ENCODE measurements around the gene CWF19L2. TPM values are rescaled to one million over a fixed set of nuclear protein-coding genes. Genes with fewer than 3 reads are reported as not detected.

The CWF19L2 gene
- polyA plus RNA-seq, 1 of the 3 experiments (the other 2 are of a cell fraction), result 0.74 TPM

DNA sequence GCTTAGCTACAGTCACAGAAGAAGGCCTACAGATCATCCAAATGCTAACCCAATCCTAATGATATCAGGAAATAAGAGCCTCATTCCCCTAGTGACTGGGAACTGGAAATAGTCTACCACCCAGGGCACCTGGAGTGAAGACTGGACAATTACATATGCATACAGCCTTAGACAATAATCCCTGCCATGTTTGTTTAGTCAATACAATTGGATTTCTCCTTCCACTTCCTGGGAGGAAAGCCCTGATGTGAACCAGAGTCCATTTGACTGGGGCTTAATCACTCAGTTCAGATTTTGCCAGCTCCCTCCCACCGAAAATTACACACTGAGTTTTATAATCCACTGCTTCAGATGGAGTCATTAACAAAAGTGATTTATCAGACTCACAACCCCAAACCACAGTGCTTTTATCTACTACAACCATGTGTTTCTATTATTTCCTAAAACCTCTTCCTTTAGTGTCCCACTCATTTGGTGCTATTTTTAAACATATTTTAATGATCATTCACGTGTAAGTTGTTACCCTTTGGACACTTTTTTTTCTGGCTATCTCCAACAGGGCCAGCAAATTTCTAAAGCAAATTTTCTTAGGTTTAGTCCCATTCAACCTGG, 29.9 kb downstream of the CWF19L2 start (continued):
- TF ChIP-seq REST (IDR thresholded peaks at IDR 0.05; ENCODE audit: low read depth, low read length) (no peak), NFIC (IDR thresholded peaks at IDR 0.05; ENCODE audit: borderline replicate concordance) (no peak), EZH2phosphoT487 (IDR thresholded peaks at IDR 0.05; ENCODE audit: borderline replicate concordance, low read depth) (no peak)
- TF ChIP-seq, protein P1, sequence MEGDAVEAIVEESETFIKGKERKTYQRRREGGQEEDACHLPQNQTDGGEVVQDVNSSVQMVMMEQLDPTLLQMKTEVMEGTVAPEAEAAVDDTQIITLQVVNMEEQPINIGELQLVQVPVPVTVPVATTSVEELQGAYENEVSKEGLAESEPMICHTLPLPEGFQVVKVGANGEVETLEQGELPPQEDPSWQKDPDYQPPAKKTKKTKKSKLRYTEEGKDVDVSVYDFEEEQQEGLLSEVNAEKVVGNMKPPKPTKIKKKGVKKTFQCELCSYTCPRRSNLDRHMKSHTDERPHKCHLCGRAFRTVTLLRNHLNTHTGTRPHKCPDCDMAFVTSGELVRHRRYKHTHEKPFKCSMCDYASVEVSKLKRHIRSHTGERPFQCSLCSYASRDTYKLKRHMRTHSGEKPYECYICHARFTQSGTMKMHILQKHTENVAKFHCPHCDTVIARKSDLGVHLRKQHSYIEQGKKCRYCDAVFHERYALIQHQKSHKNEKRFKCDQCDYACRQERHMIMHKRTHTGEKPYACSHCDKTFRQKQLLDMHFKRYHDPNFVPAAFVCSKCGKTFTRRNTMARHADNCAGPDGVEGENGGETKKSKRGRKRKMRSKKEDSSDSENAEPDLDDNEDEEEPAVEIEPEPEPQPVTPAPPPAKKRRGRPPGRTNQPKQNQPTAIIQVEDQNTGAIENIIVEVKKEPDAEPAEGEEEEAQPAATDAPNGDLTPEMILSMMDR (IDR thresholded peaks at IDR 0.05), result no peak
- TF ChIP-seq, protein P2, sequence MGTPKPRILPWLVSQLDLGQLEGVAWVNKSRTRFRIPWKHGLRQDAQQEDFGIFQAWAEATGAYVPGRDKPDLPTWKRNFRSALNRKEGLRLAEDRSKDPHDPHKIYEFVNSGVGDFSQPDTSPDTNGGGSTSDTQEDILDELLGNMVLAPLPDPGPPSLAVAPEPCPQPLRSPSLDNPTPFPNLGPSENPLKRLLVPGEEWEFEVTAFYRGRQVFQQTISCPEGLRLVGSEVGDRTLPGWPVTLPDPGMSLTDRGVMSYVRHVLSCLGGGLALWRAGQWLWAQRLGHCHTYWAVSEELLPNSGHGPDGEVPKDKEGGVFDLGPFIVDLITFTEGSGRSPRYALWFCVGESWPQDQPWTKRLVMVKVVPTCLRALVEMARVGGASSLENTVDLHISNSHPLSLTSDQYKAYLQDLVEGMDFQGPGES (IDR thresholded peaks at IDR 0.05; ENCODE audit: low read depth, low read length), result no peak

GRCh38 chr11:107413352-107413751, 44.3 kb downstream of the CWF19L2 start:
- no peaks in the 10 kb centered on the region for H3K79me2 ChIP-seq (ENCODE audit: insufficient read depth)
- H3K4me3 ChIP-seq (ENCODE audit: low read depth in 2 of 2, low read length in 1 of 2), result no peak overlapping the region
- WGBS (ENCODE audit: low lambda C conversion rate), result 92% methylated on average over 1 of the region's 1 CpG
- no peak overlapping the region for H2AFZ ChIP-seq (ENCODE audit: low read depth)
- ChIA-PET POLR2A (no interaction called here), CTCF (no interaction called here)
- H4K20me1 ChIP-seq (ENCODE audit: insufficient read depth), result no peaks in the 10 kb centered on the region
- no peak overlapping the region for H3K4me2 ChIP-seq
- H3F3A ChIP-seq (replicated peaks; ENCODE audit: insufficient read depth), result no peaks in the 10 kb centered on the region
- no peaks in the 10 kb centered on the region for H3K27me3 ChIP-seq (ENCODE audit: insufficient read depth)
- H3K9me2 ChIP-seq, result no peaks in the 10 kb centered on the region
- TF ChIP-seq RCOR1 (IDR thresholded peaks at IDR 0.05; ENCODE audit: low read length) (no peak), TAF1 (IDR thresholded peaks at IDR 0.05; ENCODE audit: borderline replicate concordance, low read depth, low read length) (no peak), MEF2A (IDR thresholded peaks at IDR 0.05; ENCODE audit: borderline replicate concordance, low read depth) (no peak)
- H3K9ac ChIP-seq, result no peak overlapping the region
- H3K4me1 ChIP-seq (ENCODE audit: control insufficient read depth in 1 of 2, insufficient read depth in 2 of 2, low read depth in 1 of 2, low read length in 1 of 2), result no peaks in the 10 kb centered on the region
- H3K36me3 ChIP-seq (replicated peaks in 1 of 2; ENCODE audit: control insufficient read depth in 1 of 2, insufficient read depth in 2 of 2, low read length in 1 of 2), result peaks cover 15 to 19% of the 10 kb centered on the region in 2 experiments
- no peaks in the 10 kb centered on the region for H3K9me3 ChIP-seq
- DNase-seq, result no peak
- H3K27ac ChIP-seq (ENCODE audit: low read depth in 2 of 2, low read length in 1 of 2), result no peak overlapping the region

Data from SK-N-SH (cell line).